Fibroblast of skin of abdomen (primary cell): Measurements from ENCODE around the gene LDHAL6B.

Experiments
- DNase-seq: peaks from one replicate; pipeline ENCODE4 v3.0.0-alpha.2; 2013

The LDHAL6B gene

GRCh38 chr15:59177317-59177660 is 29.4 kb upstream of the LDHAL6B start:
- no peak for DNase-seq

- DNase-seq, result no peak
Measured at GRCh38 chr15:59178151-59178695, 28.4 kb upstream of the LDHAL6B start.

- DNase-seq, result no peak
Measured at GRCh38 chr15:59179717-59180116, 26.9 kb upstream of the LDHAL6B start.

- peak; percentile 73 for DNase-seq
Measured at GRCh38 chr15:59180945-59181600, 25.6 kb upstream of the LDHAL6B start.

- DNase-seq, result no peak
Measured at GRCh38 chr15:59185725-59186124, 20.9 kb upstream of the LDHAL6B start.

- DNase-seq, result no peak
Measured at GRCh38 chr15:59186501-59186900, 20.1 kb upstream of the LDHAL6B start.

GRCh38 chr15:59189241-59189640 is 17.4 kb upstream of the LDHAL6B start:
- no peak for DNase-seq

- no peak for DNase-seq
Measured at GRCh38 chr15:59190291-59190690, 16.4 kb upstream of the LDHAL6B start.

- DNase-seq, result peak; percentile 96
Measured at GRCh38 chr15:59191855-59192237, 14.8 kb upstream of the LDHAL6B start.

- DNase-seq, result no peak
Measured at GRCh38 chr15:59194639-59195325, 11.9 kb upstream of the LDHAL6B start.

- no peak for DNase-seq
Measured at GRCh38 chr15:59196416-59196815, 10.2 kb upstream of the LDHAL6B start.

- no peak for DNase-seq
Measured at GRCh38 chr15:59197454-59197853, 9.2 kb upstream of the LDHAL6B start.

GRCh38 chr15:59199626-59200465 is 6.8 kb upstream of the LDHAL6B start:
- DNase-seq, result peak; percentile 72

- peak; percentile 28 for DNase-seq
Measured at GRCh38 chr15:59200560-59200959, 6.1 kb upstream of the LDHAL6B start.

GRCh38 chr15:59203008-59203407 is 3.6 kb upstream of the LDHAL6B start:
- DNase-seq, result peak; percentile 39

GRCh38 chr15:59203657-59204056 is 3.0 kb upstream of the LDHAL6B start:
- no peak for DNase-seq

GRCh38 chr15:59205839-59206622 is 612 bp upstream of the LDHAL6B start:
- DNase-seq, result no peak

GRCh38 chr15:59208613-59209249 is 2.1 kb downstream of the LDHAL6B start:
- DNase-seq, result no peak

GRCh38 chr15:59210186-59210585 is 3.5 kb downstream of the LDHAL6B start:
- no peak for DNase-seq

GRCh38 chr15:59216911-59217310 is 10.3 kb downstream of the LDHAL6B start:
- no peak for DNase-seq

- no peak for DNase-seq
Measured at GRCh38 chr15:59217876-59218498, 11.3 kb downstream of the LDHAL6B start.

GRCh38 chr15:59218710-59219109 is 12.1 kb downstream of the LDHAL6B start:
- DNase-seq, result no peak
